Vagina (tissue), 2 donors: ENCODE results near the gene ARSG. TPM values are rescaled to one million over a fixed set of nuclear protein-coding genes. Genes with fewer than 3 reads are reported as not detected.

Experiments used
- DNase-seq, 2 donors: peaks; one replicate each; pipeline ENCODE4 v3.0.0-alpha.2; 2017; ENCODE audit errors: extremely low spot score in 2 of 2
- H3K27ac ChIP-seq: fragments of 200-600 bp; sonication (generic); one replicate; pipeline ENCODE4 v1.5.1; 2019
- H3K27me3 ChIP-seq: fragments of 200-600 bp; sonication (generic); one replicate; pipeline ENCODE4 v1.5.1; 2019
- H3K36me3 ChIP-seq, 2 donors: fragments of 200-600 bp; sonication (generic); one replicate each; pipeline ENCODE4 v1.5.1; 2017 to 2019
- H3K4me1 ChIP-seq: fragments of 200-600 bp; sonication (generic); one replicate; pipeline ENCODE4 v1.5.1; 2019
- H3K4me3 ChIP-seq, 2 donors: fragments of 200-600 bp; sonication (generic); 1 replicate in 1 of 2; 2 replicates in 1 of 2; pipeline ENCODE4 v1.5.1; 2016 to 2019
- H3K9me3 ChIP-seq: fragments of 200-600 bp; sonication (generic); one replicate; pipeline ENCODE4 v1.5.1; 2019
- CTCF ChIP-seq, 3 experiments: fragments of 450-650 bp in 2 of 3; fragments of 200-600 bp in 1 of 3; sonication (generic) in 1 of 3; IDR thresholded peaks; one replicate each; pipeline ENCODE4 v1.5.1; 2017 to 2019; ENCODE audit warnings: antibody characterized with exemption in 3 of 3, mild to moderate bottlenecking in 2 of 3, moderate library complexity in 2 of 3
- POLR2A ChIP-seq, 2 donors: fragments of 450-650 bp; IDR thresholded peaks; one replicate each; pipeline ENCODE4 v1.6.1; 2017; ENCODE audit warnings: antibody characterized with exemption in 2 of 2, mild to moderate bottlenecking in 2 of 2, moderate library complexity in 2 of 2
- POLR2AphosphoS5 ChIP-seq, 2 donors: sonication (generic); formaldehyde crosslinking; IDR thresholded peaks; one replicate each; pipeline ENCODE4 v1.9.0; 2017; ENCODE audit warnings: antibody characterized with exemption in 2 of 2, mild to moderate bottlenecking in 2 of 2, low read depth in 1 of 2; ENCODE audit not compliant: insufficient read depth in 1 of 2
- intact Hi-C: fragments of 100-400 bp; cut with DNase I; formaldehyde crosslinking; loops from one replicate; pipeline ENCODE4 v1.15.1; 2023
- total RNA-seq: library from RNA; depleted of rRNA; stranded (reverse); fragments of >200 nt; gene quantifications from one replicate; pipeline ENCODE4 v1.2.3, GENCODE V29; 2016

Gene ARSG
- total RNA-seq, 1 donor from 2014 or later = 8.1 TPM

DNA sequence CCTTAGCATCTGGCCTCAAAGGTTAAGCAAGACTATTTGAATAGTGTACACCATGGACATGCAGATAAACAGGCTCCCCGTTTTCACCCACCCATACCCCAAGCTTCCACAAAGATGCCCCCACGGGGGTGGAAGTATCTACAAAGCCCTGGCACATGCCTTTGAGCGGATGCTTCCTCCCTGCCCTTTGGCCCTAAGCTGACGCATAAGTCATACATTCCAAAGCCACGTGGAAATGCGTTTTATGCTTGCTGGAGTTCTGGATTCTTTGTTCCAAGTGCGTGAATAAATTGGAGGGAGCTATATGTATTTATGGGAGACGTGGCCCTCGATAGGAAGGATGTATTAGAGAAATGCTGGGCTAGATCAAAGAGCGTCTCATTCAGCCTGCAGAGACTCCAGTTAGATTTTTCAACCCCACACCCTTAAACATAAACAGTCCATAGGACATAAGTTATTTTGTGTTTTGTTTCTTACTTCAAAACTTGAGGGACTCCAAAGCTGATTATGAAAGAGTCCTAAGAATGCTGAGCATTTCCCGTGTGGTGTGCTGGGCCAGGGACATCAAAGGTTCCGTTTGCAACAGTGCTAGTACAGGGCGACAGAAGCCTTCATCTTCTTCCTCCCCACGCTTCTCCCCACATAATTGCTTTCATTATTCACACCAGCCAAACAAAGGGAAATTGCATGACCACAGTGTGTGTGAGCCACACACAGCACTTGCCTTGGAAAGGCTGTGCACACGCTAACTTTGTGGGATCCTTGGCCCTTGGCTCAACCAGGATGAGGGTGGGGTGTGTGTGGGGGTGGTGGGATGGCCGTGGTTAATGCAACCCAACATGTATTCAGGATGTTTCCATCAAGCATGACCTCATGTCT lies 92.4 kb downstream of the ARSG start:
- DNase-seq = no peak
- TF ChIP-seq POLR2AphosphoS5 (IDR thresholded peaks at IDR 0.05; ENCODE audit: insufficient read depth in 1 of 2, low read depth in 1 of 2) (peak in 1 of 2 donors; percentile 15), POLR2A (IDR thresholded peaks at IDR 0.05) (no peak), CTCF (IDR thresholded peaks at IDR 0.05) (no peak)
- no peak overlapping the region for H3K4me3 ChIP-seq
- no peaks in the 10 kb centered on the region for H3K9me3 ChIP-seq
- no peaks in the 10 kb centered on the region for H3K27me3 ChIP-seq
- peak overlapping the region; percentile 73 for H3K27ac ChIP-seq
- H3K36me3 ChIP-seq = no peaks in the 10 kb centered on the region
- H3K4me1 ChIP-seq = peaks cover 66% of the 10 kb centered on the region
- intact Hi-C loops = no loop called here

- Histone ChIP-seq H3K9me3 (no peaks in the 10 kb centered on the region), H3K36me3 (no peaks in the 10 kb centered on the region), H3K27me3 (no peaks in the 10 kb centered on the region), H3K4me3 (no peak overlapping the region), H3K27ac (peak overlapping the region; percentile 73), H3K4me1 (peaks cover 58% of the 10 kb centered on the region)
- DNase-seq = no peak
- TF ChIP-seq POLR2AphosphoS5 (IDR thresholded peaks at IDR 0.05; ENCODE audit: insufficient read depth in 1 of 2, low read depth in 1 of 2) (no peak), CTCF (IDR thresholded peaks at IDR 0.05) (no peak), POLR2A (IDR thresholded peaks at IDR 0.05) (no peak)
- intact Hi-C loops = no loop called here
These were observed 93.2 kb downstream of the ARSG start for GRCh38 chr17:68384471-68384870.

GRCh38 chr17:68384941-68385340 lies 93.6 kb downstream of the ARSG start:
- intact Hi-C loops = no loop called here
- Histone ChIP-seq H3K27me3 (no peaks in the 10 kb centered on the region), H3K4me1 (peaks cover 54% of the 10 kb centered on the region), H3K9me3 (no peaks in the 10 kb centered on the region), H3K27ac (peak overlapping the region; percentile 73), H3K36me3 (no peaks in the 10 kb centered on the region), H3K4me3 (no peak overlapping the region)
- TF ChIP-seq CTCF (IDR thresholded peaks at IDR 0.05) = no peak
- no peak for TF ChIP-seq POLR2AphosphoS5 (IDR thresholded peaks at IDR 0.05; ENCODE audit: insufficient read depth in 1 of 2, low read depth in 1 of 2)
- TF ChIP-seq POLR2A (IDR thresholded peaks at IDR 0.05) = no peak
- peak in 1 of 2 donors; percentile 87 for DNase-seq

- Histone ChIP-seq H3K9me3 (no peaks in the 10 kb centered on the region), H3K36me3 (no peaks in the 10 kb centered on the region), H3K4me1 (peaks cover 53% of the 10 kb centered on the region), H3K4me3 (no peak overlapping the region), H3K27me3 (no peaks in the 10 kb centered on the region), H3K27ac (peak overlapping the region; percentile 73)
- intact Hi-C loops = no loop called here
- peak in 1 of 2 donors; percentile 80 for DNase-seq
- TF ChIP-seq POLR2A (IDR thresholded peaks at IDR 0.05) (no peak), CTCF (IDR thresholded peaks at IDR 0.05) (no peak), POLR2AphosphoS5 (IDR thresholded peaks at IDR 0.05; ENCODE audit: insufficient read depth in 1 of 2, low read depth in 1 of 2) (no peak)
These were observed 94.4 kb downstream of the ARSG start for GRCh38 chr17:68385490-68386215.
